SU-DHL-6 (cell line): ENCODE data around the gene ABITRAM.

Source experiments
- H2AFZ ChIP-seq: fragments of 200-600 bp; sonication (generic); 2 replicates; pipeline ENCODE4 v1.6.1; 2014; ENCODE audit warnings: low read depth, mild to moderate bottlenecking, moderate library complexity, mixed read lengths, antibody characterized with exemption, low read length; ENCODE audit not compliant: severe bottlenecking
- H3F3A ChIP-seq: fragments of 200-600 bp; shearing (Covaris generic); 2 replicates; pipeline ENCODE4 v1.6.0; 2016; ENCODE audit warnings: antibody characterized with exemption, mild to moderate bottlenecking; ENCODE audit not compliant: insufficient read depth
- H3K27ac ChIP-seq: fragments of 200-600 bp; sonication (generic); 2 replicates; pipeline ENCODE4 v1.5.1; 2016; ENCODE audit warnings: low read depth, mild to moderate bottlenecking, low read length, moderate library complexity, mixed read lengths
- H3K27me3 ChIP-seq: fragments of 200-600 bp; sonication (generic), shearing (Covaris generic); 2 replicates; pipeline ENCODE4 v1.6.0; 2014; ENCODE audit warnings: mild to moderate bottlenecking, low read length
- H3K36me3 ChIP-seq: fragments of 200-600 bp; sonication (generic); 2 replicates; pipeline ENCODE4 v1.6.1; 2014; ENCODE audit warnings: mild to moderate bottlenecking, low read length, mixed read lengths
- H3K4me2 ChIP-seq: fragments of 300-600, 200-600 bp; shearing (Covaris generic), sonication (generic); 2 replicates; pipeline ENCODE4 v1.6.0; 2014; ENCODE audit warnings: low read length, low read depth, mild to moderate bottlenecking; ENCODE audit not compliant: poor library complexity, severe bottlenecking
- H3K4me3 ChIP-seq: fragments of 200-600 bp; sonication (generic); 2 replicates; pipeline ENCODE4 v1.5.1; 2014; ENCODE audit warnings: antibody characterized with exemption, low read length, mild to moderate bottlenecking, mixed read lengths; ENCODE audit not compliant: insufficient read depth, poor library complexity, severe bottlenecking
- H3K79me2 ChIP-seq: fragments of 200-600 bp; sonication (generic); 2 replicates; pipeline ENCODE4 v1.6.1; 2014; ENCODE audit warnings: mild to moderate bottlenecking, low read length, moderate library complexity; ENCODE audit not compliant: insufficient read depth
- H3K9ac ChIP-seq: fragments of 200-600 bp; sonication (generic); 2 replicates; pipeline ENCODE4 v1.7.0; 2014; ENCODE audit warnings: mild to moderate bottlenecking, low read length
- H3K9me2 ChIP-seq: fragments of 200-600 bp; sonication (generic); replicated peaks from 2 replicates; pipeline ENCODE4 v1.6.1; 2014; ENCODE audit warnings: low read length; ENCODE audit not compliant: insufficient read depth
- H3K9me3 ChIP-seq: fragments of 200-600 bp; sonication (generic); 2 replicates; pipeline ENCODE4 v1.6.1; 2014; ENCODE audit warnings: low read length, mixed read lengths; ENCODE audit not compliant: insufficient read depth
- H4K20me1 ChIP-seq: fragments of 200-600 bp; sonication (generic); 2 replicates; pipeline ENCODE4 v1.6.1; 2014; ENCODE audit warnings: low read depth, mild to moderate bottlenecking, antibody characterized with exemption, low read length, moderate library complexity, mixed read lengths
- EZH2phosphoT487 ChIP-seq: fragments of 200-600 bp; sonication (generic), shearing (Covaris generic); conservative IDR thresholded peaks from 2 replicates; pipeline ENCODE4 v1.6.1; 2018; ENCODE audit warnings: mild to moderate bottlenecking, antibody characterized with exemption, low read length, moderate library complexity, mixed read lengths
- TF ChIP-seq, protein P1 (sequence below): fragments of 200-600 bp; sonication (generic); IDR thresholded peaks from one replicate; pipeline ENCODE4 v1.5.1; 2017; ENCODE audit warnings: antibody characterized with exemption, mild to moderate bottlenecking, low read length, moderate library complexity; ENCODE audit not compliant: insufficient read depth, poor library complexity, severe bottlenecking

The ABITRAM gene

GRCh38 chr9:108973895-108974294, 39.7 kb downstream of the ABITRAM start:
- Histone ChIP-seq H3K9me2 (no peaks in the 10 kb centered on the region), H3F3A (no peaks in the 10 kb centered on the region), H3K79me2 (no peaks in the 10 kb centered on the region), H4K20me1 (no peaks in the 10 kb centered on the region), H3K36me3 (peaks cover 11% of the 10 kb centered on the region), H3K4me2 (no peak overlapping the region), H2AFZ (no peak overlapping the region), H3K9me3 (no peaks in the 10 kb centered on the region), H3K4me3 (no peak overlapping the region), H3K27ac (no peak overlapping the region), H3K9ac (no peak overlapping the region), H3K27me3 (no peaks in the 10 kb centered on the region)
- TF ChIP-seq, protein P1, sequence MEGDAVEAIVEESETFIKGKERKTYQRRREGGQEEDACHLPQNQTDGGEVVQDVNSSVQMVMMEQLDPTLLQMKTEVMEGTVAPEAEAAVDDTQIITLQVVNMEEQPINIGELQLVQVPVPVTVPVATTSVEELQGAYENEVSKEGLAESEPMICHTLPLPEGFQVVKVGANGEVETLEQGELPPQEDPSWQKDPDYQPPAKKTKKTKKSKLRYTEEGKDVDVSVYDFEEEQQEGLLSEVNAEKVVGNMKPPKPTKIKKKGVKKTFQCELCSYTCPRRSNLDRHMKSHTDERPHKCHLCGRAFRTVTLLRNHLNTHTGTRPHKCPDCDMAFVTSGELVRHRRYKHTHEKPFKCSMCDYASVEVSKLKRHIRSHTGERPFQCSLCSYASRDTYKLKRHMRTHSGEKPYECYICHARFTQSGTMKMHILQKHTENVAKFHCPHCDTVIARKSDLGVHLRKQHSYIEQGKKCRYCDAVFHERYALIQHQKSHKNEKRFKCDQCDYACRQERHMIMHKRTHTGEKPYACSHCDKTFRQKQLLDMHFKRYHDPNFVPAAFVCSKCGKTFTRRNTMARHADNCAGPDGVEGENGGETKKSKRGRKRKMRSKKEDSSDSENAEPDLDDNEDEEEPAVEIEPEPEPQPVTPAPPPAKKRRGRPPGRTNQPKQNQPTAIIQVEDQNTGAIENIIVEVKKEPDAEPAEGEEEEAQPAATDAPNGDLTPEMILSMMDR, result no peak
- no peak for TF ChIP-seq EZH2phosphoT487

DNA sequence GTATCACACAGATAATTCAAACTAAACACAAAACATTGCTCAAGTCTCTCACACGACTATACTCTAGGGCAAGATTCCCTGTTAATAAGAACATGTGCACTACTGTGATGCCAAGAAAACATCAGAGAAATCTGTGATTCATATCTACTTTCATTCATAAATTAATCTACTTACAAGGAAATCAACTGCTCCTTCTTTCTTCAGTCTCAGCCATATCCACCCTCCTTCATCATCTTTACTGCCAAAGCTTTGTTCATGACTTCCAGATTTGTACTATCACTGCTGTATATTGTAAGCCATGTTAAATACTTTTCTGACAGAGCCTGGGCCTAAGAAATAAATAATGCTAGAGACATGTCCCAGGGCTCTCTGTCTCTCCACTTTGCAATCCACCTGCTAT, 44.0 kb downstream of the ABITRAM start:
- TF ChIP-seq, protein P1, result no peak
- no peak for TF ChIP-seq EZH2phosphoT487
- no peak overlapping the region for H3K4me2 ChIP-seq
- H4K20me1 ChIP-seq, result no peaks in the 10 kb centered on the region
- no peak overlapping the region for H3K27ac ChIP-seq
- no peak overlapping the region for H3K4me3 ChIP-seq
- H3K79me2 ChIP-seq, result no peaks in the 10 kb centered on the region
- no peak overlapping the region for H3K9ac ChIP-seq
- H3K9me3 ChIP-seq, result no peaks in the 10 kb centered on the region
- no peaks in the 10 kb centered on the region for H3F3A ChIP-seq
- H2AFZ ChIP-seq, result no peak overlapping the region
- no peaks in the 10 kb centered on the region for H3K27me3 ChIP-seq
- no peaks in the 10 kb centered on the region for H3K36me3 ChIP-seq
- H3K9me2 ChIP-seq, result no peaks in the 10 kb centered on the region

DNA sequence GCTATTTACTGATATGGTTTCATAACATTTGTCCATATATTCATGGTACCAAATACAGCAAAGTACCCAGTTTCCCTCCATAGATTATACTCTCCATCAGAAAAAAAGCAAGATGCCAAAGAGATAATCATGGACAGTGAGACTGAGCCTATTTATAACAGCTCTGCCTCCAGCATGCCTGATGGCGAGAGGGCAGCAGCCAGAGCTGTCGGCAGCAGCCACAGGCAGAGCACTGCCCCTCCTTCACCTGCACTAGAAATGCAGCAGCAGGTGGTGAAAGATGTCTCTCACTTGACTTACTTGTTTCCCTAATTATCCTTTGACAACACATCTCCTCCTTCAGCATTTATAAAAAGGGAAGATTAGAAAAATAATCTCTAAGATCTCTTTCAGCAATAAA, 46.7 kb downstream of the ABITRAM start:
- H3K4me3 ChIP-seq, result no peak overlapping the region
- no peak overlapping the region for H3K27ac ChIP-seq
- no peaks in the 10 kb centered on the region for H3F3A ChIP-seq
- no peaks in the 10 kb centered on the region for H3K9me3 ChIP-seq
- no peaks in the 10 kb centered on the region for H4K20me1 ChIP-seq
- H2AFZ ChIP-seq, result no peak overlapping the region
- TF ChIP-seq EZH2phosphoT487, result no peak
- TF ChIP-seq, protein P1, result no peak
- no peaks in the 10 kb centered on the region for H3K9me2 ChIP-seq
- H3K27me3 ChIP-seq, result no peaks in the 10 kb centered on the region
- no peaks in the 10 kb centered on the region for H3K36me3 ChIP-seq
- H3K79me2 ChIP-seq, result no peaks in the 10 kb centered on the region
- H3K9ac ChIP-seq, result no peak overlapping the region
- no peak overlapping the region for H3K4me2 ChIP-seq

GRCh38 chr9:108983885-108984284, 49.7 kb downstream of the ABITRAM start:
- no peaks in the 10 kb centered on the region for H3K27me3 ChIP-seq
- H4K20me1 ChIP-seq, result no peaks in the 10 kb centered on the region
- H3K9me2 ChIP-seq, result no peaks in the 10 kb centered on the region
- H3K27ac ChIP-seq, result no peak overlapping the region
- H2AFZ ChIP-seq, result no peak overlapping the region
- H3K4me3 ChIP-seq, result no peak overlapping the region
- H3K9me3 ChIP-seq, result no peaks in the 10 kb centered on the region
- no peaks in the 10 kb centered on the region for H3K79me2 ChIP-seq
- H3K36me3 ChIP-seq, result 0 out of 2 replicates have a peak, but pooled peaks cover 5% of the 10 kb centered on the region
- H3F3A ChIP-seq, result no peaks in the 10 kb centered on the region
- TF ChIP-seq, protein P1, result no peak
- TF ChIP-seq EZH2phosphoT487, result no peak
- H3K9ac ChIP-seq, result no peak overlapping the region
- no peak overlapping the region for H3K4me2 ChIP-seq
